Fibroblast of skin of back (primary cell): ENCODE measurements around the gene GSG1L.

Source experiments
- DNase-seq: peaks from one replicate; pipeline ENCODE4 v3.0.0-alpha.2; 2013

Gene GSG1L

DNA sequence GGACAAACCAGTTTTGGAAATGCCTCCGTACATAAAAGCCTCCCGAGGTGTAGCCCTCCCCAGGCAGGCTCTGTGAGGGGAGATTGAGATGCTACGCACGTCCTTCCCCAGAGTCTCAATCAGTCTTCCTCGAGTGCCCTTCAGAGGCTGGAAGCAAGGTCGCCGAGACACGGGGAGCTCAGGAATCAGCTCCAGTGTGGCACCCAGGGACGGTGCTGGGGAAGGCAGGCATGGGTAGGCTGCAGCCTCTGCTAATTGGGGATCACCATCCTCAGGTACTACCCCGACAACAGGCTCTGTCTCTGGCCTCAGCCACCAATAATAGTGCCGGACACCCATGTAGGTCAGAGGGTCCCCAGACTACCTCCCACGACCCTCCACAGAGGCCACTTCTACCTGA is 28.1 kb upstream of the GSG1L start:
- no peak for DNase-seq

DNA sequence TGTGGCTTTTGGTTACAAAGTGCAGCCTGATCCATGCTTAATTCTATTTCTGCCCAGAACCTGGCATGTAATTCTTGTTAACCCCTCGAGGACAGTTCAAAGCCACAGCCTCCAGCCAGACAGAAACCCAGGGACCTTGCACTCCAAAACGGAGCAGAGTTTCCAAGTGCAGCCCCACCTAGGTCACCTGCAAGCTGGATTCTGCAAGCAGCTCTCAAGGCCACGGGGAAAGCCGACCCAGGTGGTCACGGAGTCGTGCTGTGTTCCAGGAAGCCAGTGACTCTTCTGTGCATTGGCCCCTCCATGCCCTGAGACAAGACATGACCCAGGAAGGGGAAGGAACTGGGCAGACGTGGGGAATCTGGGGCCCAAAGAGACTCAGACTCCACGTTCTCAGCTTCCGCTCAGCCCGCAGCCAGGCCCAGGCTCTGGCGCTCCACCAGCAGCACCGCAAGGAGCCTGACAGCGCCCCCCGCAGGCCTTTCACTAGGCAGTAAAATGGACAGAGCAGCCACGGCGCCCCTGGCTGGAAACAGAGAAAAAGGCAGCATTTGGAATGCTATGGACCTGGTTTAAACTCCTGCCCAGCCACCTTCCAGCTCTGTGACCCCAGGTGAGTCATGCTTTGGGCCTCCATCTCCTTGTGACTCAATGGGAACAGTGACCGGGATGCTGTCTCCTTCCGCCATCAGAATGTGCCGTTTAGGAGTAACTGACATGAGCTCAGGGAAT is 27.3 kb upstream of the GSG1L start:
- DNase-seq: peak; percentile 61

DNA sequence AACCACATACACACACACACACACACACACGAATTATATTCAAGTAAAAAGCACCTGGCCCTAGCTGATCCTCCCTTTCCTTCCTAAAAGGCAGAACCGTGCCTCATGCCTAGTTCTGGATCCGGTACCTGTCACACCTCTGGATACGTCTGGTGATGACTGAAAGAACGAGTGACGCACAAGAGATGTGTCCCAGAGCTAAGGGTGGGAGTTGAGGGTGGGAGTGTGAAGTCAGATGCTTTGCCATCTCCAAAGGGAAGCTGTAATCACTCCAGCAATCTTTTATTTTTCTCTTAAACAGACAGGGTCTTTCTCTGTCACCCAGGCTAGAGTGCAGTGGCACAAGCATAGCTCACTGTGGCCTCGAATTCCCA is 26.5 kb upstream of the GSG1L start:
- DNase-seq: no peak

DNA sequence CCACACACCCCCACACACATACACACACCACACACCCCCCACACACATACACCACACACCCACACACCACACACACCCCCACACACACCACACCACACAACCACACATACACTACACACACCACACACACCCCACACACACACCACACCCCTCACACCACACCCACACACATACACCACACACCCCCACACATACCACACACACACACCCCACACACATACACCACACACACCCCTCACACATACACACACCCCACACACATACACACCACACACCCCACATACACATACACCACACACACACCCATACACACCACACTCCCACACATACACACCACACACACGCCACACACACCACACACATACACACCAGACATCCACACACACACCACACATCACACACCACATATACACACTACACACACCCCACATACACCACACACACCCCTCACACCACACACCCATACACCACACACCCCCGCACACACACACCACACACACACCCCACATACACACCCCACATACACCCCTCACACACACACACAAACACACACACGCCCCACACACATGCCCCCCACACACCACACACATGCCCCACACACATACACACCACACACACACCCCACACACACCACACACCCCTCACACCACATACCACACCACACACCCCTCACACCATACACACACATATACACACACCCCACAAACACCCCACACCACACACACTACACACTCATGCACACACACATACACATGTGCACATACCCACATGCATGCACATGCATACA is 25.9 kb upstream of the GSG1L start:
- no peak for DNase-seq

DNA sequence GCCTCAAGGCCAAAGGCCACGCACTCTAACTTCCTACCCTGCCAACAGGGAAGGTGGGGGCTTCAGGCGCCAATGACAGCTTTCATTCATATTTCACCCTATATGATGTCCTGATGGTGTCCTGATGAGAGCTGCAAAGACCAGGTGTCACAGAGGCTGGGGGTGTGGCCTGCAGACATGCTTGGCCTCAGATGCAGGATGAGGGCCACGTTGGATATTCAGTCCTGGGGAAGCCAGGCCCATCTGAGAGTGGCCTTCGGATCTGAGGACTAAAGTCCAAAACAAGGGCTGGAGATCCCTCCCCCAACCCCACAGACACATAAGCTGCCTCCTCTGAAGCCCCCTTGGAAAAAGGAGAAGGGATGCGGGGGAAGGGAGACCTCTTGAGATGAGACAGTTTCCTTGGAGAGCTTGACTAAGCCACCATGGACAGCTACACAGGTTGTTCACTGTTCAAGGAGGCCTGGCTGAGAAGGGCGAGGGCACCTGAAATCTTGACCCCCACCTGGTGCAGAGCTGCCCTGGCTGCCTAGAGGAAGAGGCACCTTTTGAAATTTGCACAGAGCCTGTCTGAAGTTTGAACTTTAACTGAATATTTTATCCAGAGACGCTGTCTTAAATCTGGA is 24.3 kb upstream of the GSG1L start:
- no peak for DNase-seq

DNA sequence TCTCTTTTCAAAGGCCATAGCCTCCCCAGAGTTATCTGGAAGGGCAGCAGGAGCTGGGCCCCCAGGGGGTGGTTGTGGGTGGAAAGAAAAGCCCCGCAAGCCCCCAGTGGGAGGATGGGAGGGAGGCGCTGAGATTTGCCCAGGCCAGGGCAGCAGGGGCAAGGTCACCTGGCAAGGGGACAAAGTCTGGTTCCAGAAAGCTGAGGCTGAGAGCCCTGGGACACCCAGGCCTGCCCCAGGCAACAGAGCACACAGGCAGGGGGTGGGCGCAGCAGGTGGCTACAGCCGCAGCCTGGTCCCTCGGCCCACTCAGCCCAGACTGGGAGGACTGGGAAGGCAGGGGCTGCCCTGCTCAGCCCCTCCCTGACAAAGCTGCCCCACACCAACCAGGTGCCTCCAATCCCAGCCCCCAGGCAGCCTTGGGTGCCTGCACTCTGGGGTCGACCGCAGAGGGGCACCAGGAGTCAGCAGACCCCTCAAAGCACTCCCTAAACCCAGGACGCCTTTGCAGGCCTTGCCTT is 23.7 kb upstream of the GSG1L start:
- no peak for DNase-seq

DNA sequence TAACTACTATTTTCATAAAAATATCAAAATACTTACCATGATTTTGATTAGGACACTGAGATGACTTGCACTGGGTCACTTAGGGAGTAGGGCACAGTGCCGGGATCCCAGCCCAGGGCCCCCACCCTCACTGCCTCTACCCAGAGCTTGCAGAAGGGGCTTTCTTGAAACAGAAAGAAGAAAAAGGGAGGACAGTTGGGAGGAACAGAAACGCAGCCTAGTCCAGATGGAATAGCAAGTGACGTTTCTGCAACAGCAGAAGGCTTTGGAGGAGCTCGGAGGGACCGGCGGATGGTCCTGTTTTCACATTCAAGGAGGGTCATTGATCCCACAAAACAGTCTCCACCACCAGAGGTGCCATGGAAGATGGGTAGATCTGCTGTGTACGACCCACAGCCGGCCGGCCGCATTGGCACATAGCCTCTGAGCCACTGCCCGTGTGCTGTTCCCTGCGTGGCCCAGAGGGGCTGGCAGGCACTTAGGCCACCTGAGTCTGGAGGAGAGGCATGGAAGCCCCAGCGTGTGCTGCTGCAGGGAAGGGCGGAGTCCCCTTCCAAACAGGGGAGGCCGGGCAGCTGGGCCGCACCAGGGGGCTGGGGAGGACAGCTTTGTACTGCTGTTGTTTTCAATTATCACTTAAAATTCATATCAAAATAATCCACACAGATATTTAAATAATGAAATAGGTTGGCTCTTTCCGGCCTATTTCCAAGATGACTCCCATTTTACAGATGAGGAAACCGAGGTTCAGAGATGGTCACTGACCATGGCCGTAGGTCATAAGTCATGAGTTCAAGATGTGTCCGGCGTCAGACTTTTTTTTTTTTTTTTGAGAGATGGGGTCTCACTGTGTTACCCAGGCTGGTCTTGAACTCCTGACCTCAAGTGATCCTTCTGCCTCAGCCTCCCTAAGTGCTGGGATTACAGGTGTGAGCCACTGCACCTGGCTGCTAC is 22.9 kb upstream of the GSG1L start:
- no peak for DNase-seq

DNA sequence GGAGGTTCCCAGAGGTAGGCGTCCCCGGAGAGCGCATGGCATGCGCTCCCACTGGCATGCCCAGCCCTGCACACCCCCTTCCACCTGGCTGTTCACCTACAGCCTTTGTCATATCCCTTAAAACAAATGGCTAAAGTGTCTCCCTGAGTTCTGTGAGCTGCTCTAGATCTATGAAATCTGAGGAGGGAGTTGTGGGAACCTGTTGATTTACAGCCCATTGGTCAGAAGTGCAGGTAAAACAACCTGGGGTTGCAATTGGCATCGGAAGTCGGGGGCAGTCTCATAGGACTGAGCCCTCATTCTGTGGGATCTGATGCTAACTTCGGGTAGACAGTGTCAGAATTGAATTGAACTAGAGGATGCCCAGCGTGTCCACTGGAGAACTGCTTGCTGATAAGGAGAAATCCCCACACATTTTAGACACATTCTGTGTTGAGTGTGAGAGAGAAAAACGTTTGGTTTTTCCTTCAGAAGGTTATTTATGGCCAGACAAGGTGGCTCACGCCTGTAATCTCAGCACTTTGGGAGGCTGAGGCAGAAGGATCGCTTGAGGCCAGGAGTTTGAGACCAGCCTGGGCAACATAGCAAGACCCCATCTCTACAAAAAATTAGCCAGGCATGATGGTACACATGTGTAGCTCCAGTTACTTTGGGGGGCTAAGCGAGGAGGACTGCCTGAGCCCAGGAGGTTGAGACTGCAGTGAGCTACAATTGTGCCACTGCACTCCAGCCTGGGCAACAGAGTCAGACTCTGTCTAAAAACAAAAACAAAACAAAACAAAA is 22.1 kb upstream of the GSG1L start:
- DNase-seq: no peak

DNA sequence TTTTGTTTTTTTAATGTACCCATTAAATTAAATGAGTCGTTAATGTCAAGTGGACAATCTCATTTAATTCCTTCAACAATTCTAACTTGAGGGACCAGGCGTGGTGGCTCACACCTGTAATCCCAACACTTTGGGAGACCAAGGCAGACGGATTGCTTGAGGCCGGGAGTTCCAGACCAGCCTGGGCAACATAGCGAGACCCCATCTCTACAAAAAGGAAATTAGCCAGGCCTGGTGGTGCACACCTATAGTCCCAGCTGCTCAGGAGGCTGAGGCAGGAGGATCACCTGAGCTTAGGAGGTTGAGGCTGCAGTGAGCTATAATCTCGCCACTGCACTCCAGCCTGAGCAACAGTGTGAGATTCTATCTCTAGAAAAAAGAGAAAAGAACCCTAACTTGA is 20.7 kb upstream of the GSG1L start:
- no peak for DNase-seq

DNA sequence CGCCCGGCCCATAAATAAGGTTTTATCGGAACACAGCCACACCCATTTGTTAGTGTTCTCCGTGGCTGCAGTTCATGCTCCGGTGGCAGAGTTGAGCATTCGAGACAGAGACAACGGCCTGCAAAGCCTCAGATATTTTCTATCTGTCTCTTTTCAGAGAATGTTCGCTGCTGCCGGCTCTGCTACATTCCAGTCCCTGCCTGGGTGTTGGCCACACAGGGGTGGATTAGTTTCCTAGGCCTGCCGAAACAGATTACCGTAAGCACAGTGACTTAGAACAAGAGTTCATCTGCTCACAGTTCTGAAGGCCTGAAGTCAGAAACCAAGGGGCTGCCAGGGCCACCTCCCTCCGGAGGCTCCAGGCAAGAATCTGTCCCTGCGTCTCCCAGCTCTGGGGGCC is 19.1 kb upstream of the GSG1L start:
- no peak for DNase-seq

DNA sequence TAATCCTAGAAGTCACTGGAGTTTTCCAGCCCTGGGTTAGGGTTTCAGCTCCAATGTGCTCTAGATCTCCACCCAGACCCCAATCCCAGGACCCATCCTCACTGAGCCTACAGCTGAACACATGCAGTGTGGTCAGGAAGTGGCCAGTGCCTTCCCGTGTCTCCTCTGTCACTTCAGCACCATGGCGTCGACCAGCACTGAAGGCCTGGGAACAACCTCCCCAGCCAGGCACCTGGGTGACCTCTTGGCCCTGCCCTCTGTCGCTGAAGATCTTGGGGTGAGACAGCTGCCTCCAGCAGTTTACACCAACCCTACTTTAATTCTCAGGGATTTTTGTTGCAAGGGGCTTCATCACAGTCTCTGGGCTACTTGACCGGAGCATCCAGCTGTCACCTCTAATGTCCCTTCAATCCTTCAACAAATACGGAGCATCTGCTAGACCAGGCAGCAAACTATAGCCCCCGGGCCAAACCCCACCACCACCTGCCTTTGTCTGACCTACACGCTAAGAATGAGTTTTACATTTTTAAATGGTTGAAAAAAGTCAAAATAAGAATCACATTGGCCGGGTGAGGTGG is 18.0 kb upstream of the GSG1L start:
- DNase-seq: no peak

DNA sequence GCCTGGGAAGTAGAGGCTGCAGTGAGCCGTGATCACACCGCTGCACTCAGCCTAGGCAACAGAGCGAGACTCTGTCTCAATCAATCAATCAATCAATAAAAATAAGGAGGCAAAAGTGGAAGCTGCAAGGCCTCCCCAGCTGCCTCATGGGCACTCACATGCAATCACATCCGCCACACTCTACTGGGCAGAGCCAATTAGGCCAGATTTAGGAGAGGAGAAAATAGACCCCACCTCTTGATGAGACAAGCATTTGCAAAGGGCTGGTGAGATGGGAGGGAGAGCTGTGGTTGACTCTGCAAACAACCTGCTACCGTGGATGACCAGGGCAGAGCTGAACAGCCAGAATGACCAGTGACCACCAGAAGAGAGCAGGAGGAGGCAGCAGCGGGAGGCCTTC is 14.7 kb upstream of the GSG1L start:
- DNase-seq: no peak

DNA sequence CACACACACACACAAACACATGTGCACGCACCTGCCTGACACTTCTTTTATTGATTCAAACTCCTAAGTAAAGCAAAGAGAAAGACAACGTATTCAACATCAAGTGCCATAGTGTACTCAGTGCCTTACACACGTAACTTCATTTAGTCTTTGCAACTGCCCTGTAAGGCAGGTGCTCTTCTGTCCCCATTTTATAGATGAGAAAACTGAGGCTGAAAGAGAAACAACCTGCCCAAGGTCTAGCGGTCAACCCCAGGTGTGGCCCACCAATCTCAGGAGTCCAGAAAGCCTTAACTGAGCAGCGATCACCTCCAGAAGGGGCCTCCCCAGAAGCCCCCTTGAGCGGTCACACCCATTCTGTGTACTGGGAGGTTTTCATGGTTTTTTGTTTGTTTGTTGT is 10.3 kb upstream of the GSG1L start:
- DNase-seq: no peak

DNA sequence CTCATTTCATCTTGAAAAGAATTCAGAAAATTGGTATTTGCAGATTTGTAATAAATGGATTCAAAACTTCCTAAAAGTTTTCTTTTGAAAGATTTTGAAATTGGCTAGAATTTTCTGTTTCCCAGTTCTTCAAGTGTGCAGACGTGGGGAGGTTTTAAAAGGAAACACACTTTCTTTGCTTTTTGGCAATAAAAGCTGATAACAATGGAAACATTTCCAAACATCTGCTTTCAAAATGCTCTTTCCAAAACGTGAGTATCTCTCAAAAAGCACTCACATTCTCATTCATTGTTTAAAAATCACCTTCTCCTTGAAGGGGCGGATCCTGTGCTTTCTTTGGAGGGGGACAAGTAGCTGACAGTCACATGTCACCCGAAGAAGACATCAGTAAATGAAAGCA is 8.6 kb upstream of the GSG1L start:
- no peak for DNase-seq

DNA sequence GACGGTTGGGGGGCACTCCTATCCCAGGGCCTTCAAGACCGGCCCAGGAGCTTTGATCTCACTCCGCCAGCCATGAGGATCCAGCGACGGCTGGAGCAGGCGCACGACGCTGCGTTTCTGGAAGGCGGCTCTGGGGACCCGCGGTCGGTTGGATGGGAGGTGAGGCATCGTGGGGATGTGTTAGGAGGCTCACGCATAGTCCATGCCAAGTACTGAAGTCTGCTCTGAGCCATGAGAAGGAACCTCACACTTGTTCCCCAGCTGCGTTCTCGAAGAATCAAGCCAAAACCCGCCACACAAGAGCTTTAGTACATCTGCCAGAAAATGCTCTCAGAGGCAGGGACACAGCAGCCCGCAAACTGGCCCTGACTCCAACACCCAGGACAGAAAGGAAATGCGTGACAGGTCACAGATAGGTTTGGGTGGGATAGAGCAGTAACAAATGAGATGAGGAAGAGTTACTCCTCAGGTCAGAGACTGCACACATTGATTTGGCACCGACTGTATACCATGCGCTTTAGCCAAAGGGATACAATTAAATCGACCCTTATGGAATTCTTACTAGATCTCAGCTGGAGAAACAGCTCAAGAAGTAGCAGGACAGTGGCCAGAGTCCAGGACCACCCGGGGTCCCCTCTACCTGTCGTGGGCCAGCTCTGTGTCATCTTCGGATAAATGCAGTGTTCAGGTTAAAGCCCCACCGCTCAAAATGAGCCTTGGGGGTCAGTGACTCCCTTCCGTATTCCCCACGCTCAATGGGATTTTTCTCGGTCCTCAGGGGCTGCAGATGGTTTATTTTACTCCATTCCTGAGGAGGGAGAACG is 6.7 kb upstream of the GSG1L start:
- no peak for DNase-seq

DNA sequence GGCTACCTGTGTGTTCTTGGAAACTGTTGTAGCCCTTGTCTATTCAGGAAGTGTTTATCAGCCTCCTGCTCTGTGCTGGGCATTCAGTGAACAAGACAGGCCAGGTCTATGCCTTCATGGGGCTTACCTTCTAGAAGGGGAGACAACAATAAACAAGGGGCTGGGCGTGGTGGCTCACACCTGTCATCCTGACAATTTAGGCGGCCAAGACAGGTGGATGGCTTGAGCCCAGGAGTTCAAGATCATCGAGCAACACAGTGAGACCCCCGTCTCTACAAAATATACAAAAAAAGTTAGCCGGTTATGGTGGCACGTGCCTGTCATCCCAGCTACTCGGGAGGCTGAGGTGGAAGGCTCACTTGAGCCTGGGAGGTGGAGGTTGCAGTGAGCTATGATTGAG is 5.5 kb upstream of the GSG1L start:
- DNase-seq: no peak

DNA sequence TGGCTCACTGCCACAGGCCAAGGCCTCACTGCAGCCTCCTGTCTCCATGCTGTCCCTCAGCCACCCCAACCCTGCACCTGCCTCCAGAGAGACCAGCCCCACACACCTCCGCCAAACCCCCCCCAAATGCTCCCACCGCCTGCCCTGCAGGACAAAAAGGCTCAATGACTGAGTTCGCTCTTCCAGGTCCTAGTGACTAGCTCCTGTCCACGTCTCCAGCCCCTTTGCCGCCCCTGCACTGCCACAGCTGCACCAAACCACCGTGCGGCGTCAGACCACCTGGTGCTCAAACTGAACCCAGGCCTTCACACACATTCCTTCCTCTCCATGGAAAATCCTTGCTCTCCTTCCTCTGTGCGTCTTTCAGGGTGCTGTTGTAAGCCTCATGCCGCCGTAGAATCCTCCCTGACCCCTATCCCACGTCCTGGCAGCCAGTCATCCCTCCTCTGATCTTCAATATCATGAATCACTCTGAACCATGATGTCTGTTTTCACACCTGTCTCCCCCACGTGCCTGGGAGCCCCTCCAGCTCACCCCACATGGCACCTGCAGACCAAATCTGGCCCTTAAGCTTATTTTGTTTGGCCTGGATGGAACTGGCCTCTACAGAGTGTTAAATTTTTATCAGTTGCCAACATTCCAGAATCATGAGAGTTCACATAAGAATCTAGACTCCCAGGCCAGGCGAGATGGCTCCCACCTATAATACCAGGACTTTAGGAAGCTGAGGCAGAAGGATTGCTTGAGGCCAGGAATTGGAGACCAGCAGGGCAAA is 4.3 kb upstream of the GSG1L start:
- peak; percentile 54 for DNase-seq

DNA sequence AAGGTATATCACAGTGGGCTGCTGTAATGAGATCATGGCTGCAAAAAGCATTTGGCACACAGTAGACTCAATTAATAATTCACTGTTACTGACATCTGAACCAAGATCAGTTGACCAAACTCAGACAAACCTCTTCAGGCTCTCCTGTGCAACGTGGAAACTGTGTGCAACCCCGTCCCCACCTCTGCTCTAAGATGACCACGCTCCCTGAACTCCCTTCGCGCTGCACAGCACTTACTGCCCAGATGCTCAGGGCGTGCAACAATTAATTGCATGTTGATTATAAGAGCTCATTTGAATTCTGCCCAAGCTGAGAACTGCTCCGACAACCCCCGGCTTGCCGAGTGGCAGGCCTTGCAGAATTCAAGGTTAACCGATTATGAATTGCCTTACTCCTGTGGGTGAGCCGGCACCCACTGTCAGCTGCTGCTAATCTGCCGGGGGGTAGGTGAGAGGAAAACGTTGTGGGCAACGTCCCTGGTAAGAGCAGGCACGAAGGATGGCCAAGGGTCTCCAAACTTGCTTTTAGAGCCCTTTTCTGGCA is 1.3 kb upstream of the GSG1L start:
- DNase-seq: no peak

DNA sequence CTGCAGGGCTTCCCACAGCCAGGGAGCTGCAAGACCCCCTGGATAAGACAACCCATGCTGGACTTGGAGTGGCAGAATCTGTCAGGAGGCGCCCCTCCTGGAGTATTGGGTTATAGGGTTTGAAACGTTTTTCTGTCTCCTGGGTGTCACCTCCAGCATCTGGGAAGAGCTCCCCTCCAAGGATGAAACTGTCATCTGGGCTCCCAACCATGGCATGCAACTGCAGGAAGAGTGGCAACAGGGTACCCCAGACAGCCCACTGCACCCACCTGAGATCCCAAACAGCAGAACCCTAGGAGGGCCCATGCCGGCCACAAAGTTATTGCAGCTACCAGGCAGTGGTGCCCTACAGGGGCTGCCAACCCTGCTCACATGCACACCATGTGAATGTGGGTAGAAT is 636 bp upstream of the GSG1L start:
- DNase-seq: no peak
